Activated CD8-positive, alpha-beta T cell treated with anti-CD3 and anti-CD28 coated beads for 36 hours (primary cell): ENCODE results near the gene FOXA1. TPM values are rescaled to one million over a fixed set of nuclear protein-coding genes. Genes with fewer than 3 reads are reported as not detected.

Experiments used
- ATAC-seq: fragments of 200-7000 bp; cut with Tn5 transposase; one replicate; pipeline ENCODE4 v1.10.0; 2021; ENCODE audit warnings: mild to moderate bottlenecking, moderate library complexity
- CTCF ChIA-PET: fragments of 350-600 bp; sonication (Branson Sonifier 250); formaldehyde crosslinking; loops from one replicate; lab custom pipeline; 2021; ENCODE audit warnings: antibody characterized with exemption; lab: Charles Lee
- POLR2A ChIA-PET: fragments of 350-600 bp; sonication (Branson Sonifier 250); formaldehyde crosslinking; loops from one replicate; lab custom pipeline; 2021; ENCODE audit warnings: antibody characterized with exemption; lab: Charles Lee
- DNase-seq: peaks from one replicate; pipeline ENCODE4 v3.0.0-alpha.2; 2020
- H3K27ac Mint-ChIP-seq: one replicate; pipeline ENCODE4 v1.8.0; 2021; ENCODE audit warnings: mild to moderate bottlenecking, mixed read lengths
- H3K27me3 Mint-ChIP-seq: one replicate; pipeline ENCODE4 v1.8.0; 2021; ENCODE audit warnings: mixed read lengths
- H3K36me3 Mint-ChIP-seq: one replicate; pipeline ENCODE4 v1.8.0; 2021; ENCODE audit warnings: low read depth, mixed read lengths
- H3K4me1 Mint-ChIP-seq: one replicate; pipeline ENCODE4 v1.8.0; 2021; ENCODE audit warnings: low read depth, mixed read lengths
- H3K4me3 Mint-ChIP-seq: one replicate; pipeline ENCODE4 v1.8.0; 2021; ENCODE audit warnings: mild to moderate bottlenecking, moderate library complexity, mixed read lengths
- H3K9me3 Mint-ChIP-seq: one replicate; pipeline ENCODE4 v1.8.0; 2021; ENCODE audit warnings: mixed read lengths
- CTCF ChIP-seq: fragments of 200-600 bp; IDR thresholded peaks from one replicate; pipeline ENCODE4 v1.8.0; 2022; ENCODE audit warnings: antibody characterized with exemption, mild to moderate bottlenecking
- intact Hi-C: fragments of 100-400 bp; cut with micrococcal nuclease; formaldehyde crosslinking; loops from one replicate; pipeline ENCODE4 v1.10.0; 2022
- total RNA-seq, 2 experiments: library from RNA; stranded (reverse); gene quantifications; one replicate each; pipeline ENCODE4 v1.2.3, GENCODE V29; 2021

Gene FOXA1
- total RNA-seq, 2 experiments from 2014 or later, result not detected

DNA sequence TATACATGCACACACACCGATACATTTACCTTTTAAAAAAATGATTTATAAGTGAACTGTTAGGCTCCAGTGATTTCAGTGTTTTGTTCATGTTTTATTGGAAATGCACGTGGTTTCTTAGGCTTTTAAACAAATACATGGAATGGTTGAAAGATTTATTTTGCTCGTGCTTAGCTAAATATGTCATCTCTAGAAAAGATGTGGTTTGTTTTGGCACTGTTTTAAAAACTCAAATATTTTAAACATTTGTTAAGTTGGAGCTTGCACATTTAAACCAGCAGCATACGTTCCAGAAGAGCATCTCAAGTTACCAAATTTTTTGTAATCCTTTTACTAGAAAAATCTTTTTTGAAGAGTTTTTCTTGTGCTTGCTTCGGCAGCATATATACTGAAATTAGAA lies 44.5 kb downstream of the FOXA1 start:
- Mint-ChIP-seq H3K9me3 (peaks cover 6% of the 10 kb centered on the region), H3K27me3 (no peaks in the 10 kb centered on the region), H3K4me3 (no peak overlapping the region), H3K27ac (no peak overlapping the region), H3K36me3 (no peaks in the 10 kb centered on the region), H3K4me1 (no peaks in the 10 kb centered on the region)
- ChIA-PET POLR2A (no interaction called here), CTCF (no interaction called here)
- TF ChIP-seq CTCF, result no peak
- no peak for DNase-seq
- intact Hi-C loops, result no loop called here
- no peak for ATAC-seq

GRCh38 chr14:37546621-37547447 lies 48.2 kb downstream of the FOXA1 start:
- Mint-ChIP-seq H3K36me3 (no peaks in the 10 kb centered on the region), H3K4me1 (no peaks in the 10 kb centered on the region), H3K9me3 (no peaks in the 10 kb centered on the region), H3K27ac (no peak overlapping the region), H3K4me3 (no peak overlapping the region), H3K27me3 (no peaks in the 10 kb centered on the region)
- CTCF ChIA-PET, result no interaction called here
- TF ChIP-seq CTCF, result no peak
- DNase-seq (no peak), ATAC-seq (no peak)
- POLR2A ChIA-PET, result no interaction called here
- intact Hi-C loops, result no loop called here

DNA sequence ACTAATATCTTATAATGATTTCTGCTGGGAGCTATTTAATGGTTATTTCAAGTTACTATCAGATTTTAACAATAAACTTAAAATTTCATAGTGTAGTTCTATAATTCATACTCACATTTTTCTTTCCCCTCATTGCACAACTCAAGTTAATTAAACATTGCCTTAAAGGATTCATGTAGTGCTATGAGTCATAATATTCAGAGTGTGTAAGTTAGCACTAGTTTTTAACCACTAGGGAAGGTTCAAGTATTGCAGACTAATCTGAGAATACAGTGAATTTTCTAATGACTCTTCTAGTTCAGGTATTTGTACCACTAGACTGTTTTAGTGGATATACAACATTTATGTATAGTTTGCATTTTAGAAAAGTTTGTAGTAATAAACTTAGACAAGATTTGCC lies 49.9 kb downstream of the FOXA1 start:
- intact Hi-C loops, result no loop called here
- ChIA-PET POLR2A (interaction anchor here (0.6 kb wide), 1 partner anchor 94 kb away, joined by 4 read pairs; no protein-coding TSS in a partner anchor), CTCF (no interaction called here)
- no peaks in the 10 kb centered on the region for H3K27me3 Mint-ChIP-seq
- DNase-seq (no peak), ATAC-seq (no peak)
- no peak for TF ChIP-seq CTCF
- H3K4me3 Mint-ChIP-seq, result no peak overlapping the region
- no peaks in the 10 kb centered on the region for H3K9me3 Mint-ChIP-seq
- no peak overlapping the region for H3K27ac Mint-ChIP-seq
- no peaks in the 10 kb centered on the region for H3K36me3 Mint-ChIP-seq
- H3K4me1 Mint-ChIP-seq, result no peaks in the 10 kb centered on the region

DNA sequence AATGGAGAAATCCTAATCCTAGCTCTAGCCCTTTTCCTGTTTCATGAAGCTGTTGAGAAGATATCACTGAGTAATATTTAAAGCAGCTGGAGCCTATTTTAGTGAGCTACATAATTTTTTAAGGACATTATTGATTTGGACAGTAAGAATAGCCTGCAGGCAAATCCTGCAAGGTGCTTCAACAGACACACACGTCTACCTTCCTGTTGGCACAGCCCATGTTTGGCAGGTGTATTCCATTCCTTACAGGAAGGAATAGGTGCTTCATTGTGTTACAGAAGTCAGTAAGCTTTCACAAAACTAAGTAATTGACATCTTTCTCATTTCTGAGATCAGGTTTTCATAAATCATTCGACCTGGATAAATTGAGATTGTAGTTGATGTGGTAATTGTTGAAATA lies 50.6 kb downstream of the FOXA1 start:
- Mint-ChIP-seq H3K4me3 (no peak overlapping the region), H3K36me3 (no peaks in the 10 kb centered on the region), H3K4me1 (no peaks in the 10 kb centered on the region), H3K27ac (no peak overlapping the region), H3K27me3 (no peaks in the 10 kb centered on the region), H3K9me3 (no peaks in the 10 kb centered on the region)
- DNase-seq (no peak), ATAC-seq (no peak)
- ChIA-PET POLR2A (no interaction called here), CTCF (no interaction called here)
- no peak for TF ChIP-seq CTCF
- intact Hi-C loops, result no loop called here

DNA sequence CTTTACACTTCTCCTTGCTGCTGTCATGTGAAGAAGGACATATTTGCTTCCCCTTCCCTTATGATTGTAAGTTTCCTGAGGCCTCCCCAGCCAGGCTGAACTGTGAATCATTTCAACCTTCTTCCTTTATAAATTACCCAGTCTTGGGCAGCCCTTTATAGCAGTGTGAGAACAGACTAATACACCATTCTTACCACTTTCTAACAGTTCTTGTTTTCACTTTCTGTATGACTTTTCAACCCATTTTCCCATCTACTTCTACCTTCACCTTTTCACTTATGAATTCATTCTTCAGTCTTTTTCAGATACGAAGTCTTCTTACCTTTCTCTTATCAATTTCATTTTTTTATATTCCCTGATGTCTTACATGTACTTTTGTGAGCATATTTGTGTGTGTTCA lies 55.1 kb downstream of the FOXA1 start:
- intact Hi-C loops, result no loop called here
- no peak for DNase-seq
- no peak for TF ChIP-seq CTCF

More for the DNA sequence above, 55.1 kb downstream of the FOXA1 start:
- Mint-ChIP-seq H3K36me3 (no peaks in the 10 kb centered on the region), H3K4me3 (no peak overlapping the region), H3K9me3 (peaks cover 2% of the 10 kb centered on the region), H3K27me3 (no peaks in the 10 kb centered on the region), H3K4me1 (no peaks in the 10 kb centered on the region), H3K27ac (no peak overlapping the region)
- CTCF ChIA-PET, result no interaction called here
- POLR2A ChIA-PET, result no interaction called here
- ATAC-seq, result no peak

Other genes with a start within 250 kb of the FOXA1 start
- gene TTC6, start 380 bp upstream of the FOXA1 start, total RNA-seq, result not detected